Measurements from ENCODE around the gene SSH2.

GRCh38 chr17:29594519-29595090, 335.4 kb downstream of the SSH2 start:
- TF ChIP-seq POLR2A (IDR thresholded peaks at IDR 0.05; ENCODE audit: low read length) (no peak), GATA1 (IDR thresholded peaks at IDR 0.05; ENCODE audit: low read depth, low read length) (no peak)
